H4 (cell line): Measurements from ENCODE around the gene STPG2. TPM values are rescaled to one million over a fixed set of nuclear protein-coding genes. Genes with fewer than 3 reads are reported as not detected.
"Not testable (repeated sequence)": the region's sequence is repeated elsewhere in the genome, so short reads cannot be mapped to it uniquely, and the experiment has no call there.

Source experiments
- DNase-seq: peaks from one replicate; pipeline ENCODE4 v3.0.0-alpha.2; 2015; ENCODE audit warnings: low spot score
- total RNA-seq: library from RNA; depleted of rRNA; stranded (reverse); fragments of >200 nt; shearing (Covaris generic); gene quantifications from 2 replicates; pipeline ENCODE4 v1.2.3, GENCODE V29; 2014

Gene STPG2
- total RNA-seq, 1 experiment from 2014 or later, result not detected

DNA sequence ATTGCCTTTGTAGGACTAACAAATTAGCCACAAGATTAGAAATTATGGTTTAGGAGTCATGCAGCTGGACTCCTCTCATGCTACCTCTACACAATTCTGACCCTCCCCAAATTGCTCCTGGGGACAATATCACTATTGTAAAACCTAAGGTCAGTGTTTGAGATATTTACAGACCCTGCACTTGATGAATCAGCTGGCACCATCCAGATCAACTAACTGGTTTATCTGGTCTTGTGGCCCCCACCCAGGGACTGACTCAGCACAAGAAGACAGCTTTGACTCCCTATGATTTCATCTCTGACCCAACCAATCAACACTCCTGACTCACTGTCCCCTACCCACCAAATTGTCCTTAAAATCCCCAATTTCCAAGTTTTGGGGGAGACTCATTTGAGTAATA lies 192.4 kb downstream of the STPG2 start:
- no peak for DNase-seq

DNA sequence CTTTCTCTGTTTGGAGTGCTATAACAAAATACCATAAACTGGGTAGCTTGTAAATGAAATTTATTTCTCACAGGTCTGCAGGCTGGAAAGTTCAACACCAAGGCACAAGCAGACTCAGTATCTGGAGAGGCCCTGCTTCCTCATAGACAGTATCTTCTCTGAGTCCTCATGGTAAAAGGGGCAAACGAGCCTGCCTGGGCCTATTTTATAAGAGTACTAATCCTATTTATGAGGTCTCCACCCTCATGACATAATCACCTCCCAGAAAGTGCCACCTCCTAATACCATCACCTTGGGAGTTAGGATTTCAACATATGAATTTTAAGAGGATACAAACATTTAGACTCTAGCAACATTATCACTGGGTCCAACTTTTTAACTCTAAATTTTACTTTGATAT lies 200.3 kb downstream of the STPG2 start:
- DNase-seq, result no peak

DNA sequence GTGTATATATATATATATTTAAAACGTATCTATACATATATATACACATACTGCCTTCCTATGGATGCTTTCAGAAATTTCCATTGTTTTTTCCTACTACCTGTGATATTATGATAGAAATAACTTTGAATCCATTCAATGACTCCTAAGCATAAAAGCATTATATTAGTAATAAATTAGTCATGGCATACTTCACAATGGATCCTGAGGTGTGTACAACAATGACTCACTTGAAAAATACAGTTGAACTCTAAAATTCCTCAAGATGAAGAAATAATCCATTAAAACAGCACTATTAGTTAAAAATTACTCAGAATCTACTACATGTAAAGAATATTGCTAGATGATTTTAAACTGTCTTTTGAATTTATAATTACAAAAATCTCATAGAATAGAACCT lies 201.1 kb downstream of the STPG2 start:
- no peak for DNase-seq

- DNase-seq, result no peak
These were observed 205.1 kb downstream of the STPG2 start for GRCh38 chr4:97938141-97938540.

DNA sequence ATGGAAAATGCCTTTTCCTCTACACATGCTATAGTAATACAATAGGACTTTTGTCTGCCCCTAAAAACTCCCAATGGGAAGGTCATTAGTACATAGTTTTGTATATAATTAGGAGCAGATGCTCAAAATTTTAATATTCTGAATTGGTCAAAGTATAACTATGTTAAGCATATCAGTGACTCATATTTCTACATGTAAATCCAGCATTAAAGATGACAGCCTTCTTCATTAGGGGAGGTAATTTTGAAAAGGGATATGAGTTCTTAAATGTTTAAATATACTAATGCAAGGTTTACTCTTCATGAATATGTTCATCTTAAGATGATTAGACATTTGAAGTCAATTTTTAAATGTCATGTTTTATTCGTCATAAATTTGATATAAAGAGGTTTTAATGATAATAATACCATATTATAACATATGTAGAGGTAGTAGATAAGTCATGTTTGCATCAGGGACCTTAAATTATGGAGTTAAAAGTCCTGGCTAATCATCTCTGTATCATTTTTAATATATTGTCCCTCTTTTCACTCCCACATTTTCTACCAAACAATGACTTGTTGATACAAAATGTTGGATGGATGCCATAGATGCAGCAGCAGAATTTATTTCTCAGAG lies 218.8 kb downstream of the STPG2 start:
- DNase-seq, result no peak

GRCh38 chr4:97923096-97923495 lies 220.2 kb downstream of the STPG2 start:
- DNase-seq, result no peak

DNA sequence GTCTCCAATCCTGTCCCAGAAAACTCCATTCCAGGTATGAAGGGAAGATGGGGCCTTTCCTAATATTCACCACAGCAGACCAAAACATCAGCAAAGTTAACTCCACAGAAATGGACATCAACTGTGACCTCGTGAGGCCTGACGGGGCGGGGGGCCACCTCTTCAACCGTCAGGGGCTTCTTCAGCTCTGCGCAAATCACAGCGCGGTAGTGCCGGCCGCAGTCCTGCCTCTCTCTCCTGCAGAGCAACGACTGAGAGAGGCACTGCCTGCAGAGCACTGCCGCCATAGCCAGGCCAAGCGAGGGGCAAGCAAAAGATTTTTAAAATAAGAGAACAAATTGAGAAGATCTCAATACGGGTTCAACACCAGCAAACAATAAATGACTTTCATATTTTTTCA lies 226.2 kb downstream of the STPG2 start:
- no peak for DNase-seq

DNA sequence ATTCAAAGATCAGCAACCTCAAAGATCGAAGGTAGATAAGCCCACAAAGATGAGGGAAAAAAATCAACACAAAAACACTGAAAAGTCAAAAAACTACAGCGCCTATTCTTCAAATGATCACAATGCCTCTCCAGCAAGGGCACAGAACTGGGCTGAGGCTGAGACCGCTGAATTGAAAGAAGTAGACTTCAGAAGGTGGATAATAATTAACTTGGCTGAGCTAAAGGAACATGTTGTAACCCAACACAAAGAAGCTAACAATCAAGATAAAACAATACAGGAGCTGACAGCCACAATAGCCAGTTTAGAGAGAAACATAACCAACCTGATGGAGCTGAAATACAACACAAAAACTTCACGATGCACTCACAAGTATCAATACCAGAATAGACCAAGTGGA lies 231.1 kb downstream of the STPG2 start:
- DNase-seq, result no peak

GRCh38 chr4:97911236-97911906 lies 231.9 kb downstream of the STPG2 start:
- DNase-seq, result no peak

GRCh38 chr4:97910005-97910404 lies 233.3 kb downstream of the STPG2 start:
- DNase-seq, result no peak

- not testable (repeated sequence) for DNase-seq
These were observed 239.7 kb downstream of the STPG2 start for GRCh38 chr4:97903436-97904189.

GRCh38 chr4:97900229-97900628 lies 243.0 kb downstream of the STPG2 start:
- no peak for DNase-seq

- no peak for DNase-seq
These were observed 250.5 kb downstream of the STPG2 start for GRCh38 chr4:97892592-97893266.

DNA sequence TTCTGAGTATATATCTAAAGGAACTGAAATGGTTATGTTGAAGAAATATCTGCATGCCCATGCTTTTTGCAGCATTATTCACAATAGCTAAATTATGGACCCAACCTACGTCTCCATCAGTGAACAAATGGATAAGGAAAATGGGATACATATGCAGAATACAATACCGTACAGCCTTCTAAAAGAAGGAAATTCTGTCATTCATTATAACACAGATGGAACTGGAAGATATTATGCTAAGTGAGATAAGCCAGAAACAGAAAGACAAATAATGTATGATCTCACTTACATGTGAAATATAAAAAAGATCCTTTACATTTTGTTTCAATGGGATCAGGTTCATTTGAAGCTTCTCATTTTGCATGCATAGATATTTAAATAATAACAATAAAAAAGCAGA lies 263.3 kb downstream of the STPG2 start:
- DNase-seq, result no peak

DNA sequence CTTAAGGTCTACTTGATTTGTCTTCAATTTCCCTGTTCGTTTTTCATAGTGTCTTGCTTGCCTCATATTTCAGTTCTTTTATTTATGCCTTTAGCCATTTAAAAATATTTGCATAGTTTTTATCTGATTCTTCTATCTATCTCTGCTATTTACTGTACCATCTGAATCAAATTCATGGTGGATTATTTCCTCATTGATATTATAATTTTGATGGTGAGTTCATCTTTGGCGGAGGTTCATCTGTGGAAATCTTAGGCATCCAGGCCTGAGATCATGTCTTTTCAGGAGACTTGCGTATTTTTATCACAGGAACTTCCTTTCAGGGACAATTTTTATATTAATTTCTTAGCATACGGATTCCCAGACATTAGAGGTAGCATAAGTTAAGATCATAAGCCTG lies 275.2 kb downstream of the STPG2 start:
- no peak for DNase-seq

DNA sequence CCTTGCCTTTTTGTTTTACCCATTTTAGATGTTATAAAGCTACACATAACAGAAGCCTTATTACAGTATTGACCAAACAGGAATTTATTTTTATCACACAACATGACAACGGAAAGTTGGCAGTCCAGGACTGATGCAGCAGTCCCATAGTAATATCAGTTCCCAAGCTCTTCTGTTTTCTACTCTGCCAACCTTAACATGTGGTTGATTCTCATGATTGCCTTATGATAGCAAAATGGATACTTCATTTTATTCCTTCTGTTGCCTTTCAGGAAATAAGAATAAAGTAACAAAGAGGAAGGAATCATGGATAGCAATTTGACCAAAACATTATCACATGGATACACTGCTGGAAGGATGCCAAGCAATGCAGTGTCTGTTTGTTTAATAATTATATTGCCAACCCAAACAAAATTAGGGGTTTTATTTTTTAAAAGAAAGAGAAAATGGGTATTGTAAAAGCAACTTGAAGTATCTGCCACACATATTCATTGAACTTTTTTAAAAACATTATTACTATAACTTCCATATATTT lies 275.7 kb downstream of the STPG2 start:
- DNase-seq, result no peak

GRCh38 chr4:97866821-97867556 lies 276.3 kb downstream of the STPG2 start:
- DNase-seq, result no peak

DNA sequence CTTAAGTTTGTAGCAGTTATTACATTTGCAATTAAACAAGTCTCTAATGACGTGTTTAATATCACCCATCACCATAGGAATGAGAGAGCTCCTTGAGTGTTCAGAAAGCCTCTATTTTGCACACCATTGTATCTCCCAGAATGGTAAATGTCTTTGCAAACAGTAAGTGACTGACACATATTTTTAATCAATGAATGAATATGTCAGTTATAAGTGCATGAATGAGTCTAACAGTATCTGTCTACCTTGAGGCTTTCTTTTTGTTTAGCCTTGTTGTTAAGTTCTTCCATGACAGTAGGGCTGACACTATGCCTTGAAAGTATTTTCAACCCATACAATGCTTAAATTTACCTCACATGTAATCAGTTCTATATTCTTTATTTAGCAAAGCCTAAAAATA lies 292.2 kb downstream of the STPG2 start:
- no peak for DNase-seq

DNA sequence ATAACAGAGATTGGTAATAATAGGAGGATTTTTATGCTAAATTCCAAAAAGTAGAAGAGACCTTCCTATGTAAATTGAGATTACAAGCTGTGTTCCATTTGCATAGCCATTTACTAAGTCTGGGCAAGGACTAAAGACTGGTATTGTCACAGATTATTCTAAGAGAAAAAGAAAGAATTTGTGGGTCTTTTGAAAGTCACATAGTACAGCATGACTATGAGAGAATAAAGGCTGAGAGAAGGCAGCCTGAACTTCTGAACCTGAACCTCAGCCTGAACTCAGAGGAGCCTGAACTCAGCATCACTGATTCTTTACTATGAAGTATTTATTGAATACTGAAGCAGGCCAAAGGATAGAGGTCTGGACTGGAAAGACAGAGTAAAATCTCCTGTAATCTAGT lies 297.5 kb downstream of the STPG2 start:
- DNase-seq, result no peak

GRCh38 chr4:97841512-97841911 lies 301.8 kb downstream of the STPG2 start:
- DNase-seq, result no peak

- DNase-seq, result no peak
These were observed 306.6 kb downstream of the STPG2 start for GRCh38 chr4:97836662-97837061.

- no peak for DNase-seq
These were observed 314.6 kb downstream of the STPG2 start for GRCh38 chr4:97828646-97829045.
